IMR-90 (cell line): Measurements from ENCODE around the gene LRRFIP1. TPM values are rescaled to one million over a fixed set of nuclear protein-coding genes. Genes with fewer than 3 reads are reported as not detected.
A peak's percentile ranks its signal among the peaks of the same experiment; 100 is the strongest.
"Not testable (repeated sequence)": the region's sequence is repeated elsewhere in the genome, so short reads cannot be mapped to it uniquely, and the experiment has no call there.

Source experiments
- ATAC-seq: fragments of 200-7000 bp; cut with Tn5 transposase; 2 replicates; pipeline ENCODE4 v1.9.1; 2020; ENCODE audit warnings: low read depth, mild to moderate bottlenecking, moderate library complexity
- BruUV-seq: library from RNA; stranded (reverse); fragments of 400-500 nt; replicated peaks from 2 replicates; lab custom pipeline; 2021; lab: Mats Ljungman, UMichigan
- CTCF ChIA-PET: fragments of 300-600 bp; formaldehyde crosslinking; extraction: SDS; loops from one replicate; lab custom pipeline; 2021; ENCODE audit warnings: antibody characterized with exemption; lab: Yijun Ruan, JAX
- POLR2A ChIA-PET: fragments of 300-600 bp; sonication (Branson Sonifier 250); formaldehyde crosslinking; loops from one replicate; lab custom pipeline; 2022; ENCODE audit warnings: antibody characterized with exemption; ENCODE audit not compliant: unreplicated experiment; lab: Charles Lee
- DNase-seq: peaks from one replicate; pipeline ENCODE4 v3.0.0; 2013
- H2AFZ ChIP-seq: replicated peaks from 2 replicates; pipeline ENCODE3; 2013; ENCODE audit warnings: low read length, mild to moderate bottlenecking; ENCODE audit not compliant: poor library complexity
- H2AK5ac ChIP-seq: 2 replicates; pipeline ENCODE4 v1.6.1; 2013; ENCODE audit warnings: low read depth, low read length, inconsistent platforms
- H2AK9ac ChIP-seq: replicated peaks from 2 replicates; pipeline ENCODE3; 2013; ENCODE audit warnings: mild to moderate bottlenecking, low read depth, low read length, moderate library complexity; ENCODE audit not compliant: poor library complexity
- H2BK120ac ChIP-seq: 2 replicates; pipeline ENCODE4 v1.6.1; 2013; ENCODE audit warnings: low read depth, low read length, inconsistent platforms
- H2BK15ac ChIP-seq: 3 replicates; pipeline ENCODE4 v1.6.1; 2013; ENCODE audit warnings: low read depth, low read length, inconsistent platforms
- H2BK20ac ChIP-seq: 2 replicates; pipeline ENCODE4 v1.6.1; 2013; ENCODE audit warnings: low read depth, mild to moderate bottlenecking, inconsistent platforms, low read length, moderate library complexity
- H2BK5ac ChIP-seq: 2 replicates; pipeline ENCODE4 v1.6.1; 2013; ENCODE audit warnings: mild to moderate bottlenecking, low read depth, low read length, inconsistent platforms; ENCODE audit not compliant: poor library complexity, severe bottlenecking
- H3K14ac ChIP-seq: replicated peaks from 2 replicates; pipeline ENCODE4 v1.6.1; 2013; ENCODE audit warnings: low read depth, low read length, inconsistent platforms
- H3K18ac ChIP-seq: 2 replicates; pipeline ENCODE4 v1.6.1; 2013; ENCODE audit warnings: low read depth, low read length, control low read depth
- H3K23ac ChIP-seq: 2 replicates; pipeline ENCODE4 v1.6.1; 2013; ENCODE audit warnings: low read depth, low read length, inconsistent platforms
- H3K27ac ChIP-seq: 2 replicates; pipeline ENCODE4 v1.5.1; 2013; ENCODE audit warnings: mild to moderate bottlenecking, control low read depth, low read length; ENCODE audit not compliant: insufficient read depth
- H3K27me3 ChIP-seq: 2 replicates; pipeline ENCODE4 v1.6.1; 2013; ENCODE audit warnings: low read length; ENCODE audit not compliant: control insufficient read depth, insufficient read depth
- H3K36me3 ChIP-seq: 2 replicates; pipeline ENCODE4 v1.6.1; 2013; ENCODE audit warnings: low read length, mixed read lengths; ENCODE audit not compliant: control insufficient read depth, insufficient read depth
- H3K4ac ChIP-seq: 2 replicates; pipeline ENCODE4 v1.6.1; 2013; ENCODE audit warnings: low read depth, low read length, inconsistent platforms
- H3K4me1 ChIP-seq: 2 replicates; pipeline ENCODE4 v1.6.1; 2013; ENCODE audit warnings: low read length, mixed read lengths; ENCODE audit not compliant: control insufficient read depth, insufficient read depth
- H3K4me2 ChIP-seq: 2 replicates; pipeline ENCODE4 v1.6.1; 2013; ENCODE audit warnings: low read depth, mild to moderate bottlenecking, control low read depth, low read length, moderate library complexity
- H3K4me3 ChIP-seq: 2 replicates; pipeline ENCODE4 v1.5.1; 2013; ENCODE audit warnings: low read depth, mild to moderate bottlenecking, control low read depth, low read length, moderate library complexity; ENCODE audit not compliant: insufficient read depth
- H3K56ac ChIP-seq: 2 replicates; pipeline ENCODE4 v1.6.1; 2013; ENCODE audit warnings: low read length, inconsistent platforms; ENCODE audit not compliant: insufficient read depth; ENCODE audit errors: extremely low read depth
- H3K79me1 ChIP-seq, 2 experiments: 2 replicates each; pipeline ENCODE4 v1.6.1; 2013; ENCODE audit warnings: low read length in 2 of 2, inconsistent platforms in 1 of 2, low read depth in 1 of 2
- H3K9ac ChIP-seq: 2 replicates; pipeline ENCODE4 v1.6.1; 2013; ENCODE audit warnings: low read depth, low read length, control low read depth
- H3K9me1 ChIP-seq: 2 replicates; pipeline ENCODE4 v1.6.1; 2013; ENCODE audit warnings: low read length, inconsistent platforms; ENCODE audit not compliant: insufficient read depth
- H3K9me3 ChIP-seq: 2 replicates; pipeline ENCODE4 v1.6.1; 2013; ENCODE audit warnings: low read length; ENCODE audit not compliant: control insufficient read depth, insufficient read depth
- H4K20me1 ChIP-seq: 2 replicates; pipeline ENCODE4 v1.6.1; 2013; ENCODE audit warnings: low read length, inconsistent platforms; ENCODE audit not compliant: insufficient read depth
- H4K5ac ChIP-seq: 2 replicates; pipeline ENCODE4 v1.6.1; 2013; ENCODE audit warnings: mild to moderate bottlenecking, low read depth, low read length, control low read depth
- H4K8ac ChIP-seq, 2 experiments: 2 replicates each; pipeline ENCODE4 v1.6.1; 2013; ENCODE audit warnings: low read depth in 2 of 2, low read length in 2 of 2, control low read depth in 1 of 2, inconsistent platforms in 1 of 2
- H4K91ac ChIP-seq: 2 replicates; pipeline ENCODE4 v1.6.1; 2013; ENCODE audit warnings: low read depth, low read length, inconsistent platforms; ENCODE audit not compliant: insufficient read depth
- BHLHE40 ChIP-seq: fragments of 150-350 bp; IDR thresholded peaks from 2 replicates; pipeline ENCODE4 v1.6.1; 2016; ENCODE audit warnings: mild to moderate bottlenecking, low read depth, low read length
- CEBPB ChIP-seq: IDR thresholded peaks from 2 replicates; pipeline ENCODE4 v1.6.1; 2012; ENCODE audit warnings: low read depth, low read length, improper control_type of control experiment
- FOS ChIP-seq: fragments of 150-350 bp; IDR thresholded peaks from 2 replicates; pipeline ENCODE4 v1.6.1; 2016; ENCODE audit warnings: low read depth, low read length
- POLR2A ChIP-seq: IDR thresholded peaks from 2 replicates; pipeline ENCODE4 v1.6.1; 2012; ENCODE audit warnings: mild to moderate bottlenecking, low read depth, low read length
- RAD21 ChIP-seq: IDR thresholded peaks from 2 replicates; pipeline ENCODE4 v1.6.1; 2012; ENCODE audit warnings: low read length, improper control_type of control experiment
- RCOR1 ChIP-seq: IDR thresholded peaks from 2 replicates; pipeline ENCODE4 v1.6.1; 2012; ENCODE audit warnings: mild to moderate bottlenecking, low read length, improper control_type of control experiment; ENCODE audit not compliant: insufficient replicate concordance
- WGBS, 2 experiments: methylation state at CpG; one replicate each; pipeline versions ENCODE4 v1.1.5 to v1.1.7; 2013; ENCODE audit warnings: missing lambda C conversion rate in 2 of 2; ENCODE audit not compliant: insufficient read length in 1 of 2; ENCODE audit errors: extremely low coverage in 2 of 2; 5-methylcytosine and 5-hydroxymethylcytosine counted together
- dilution Hi-C: fragments of 300-500 bp; cut with HindIII; formaldehyde crosslinking; loops from one replicate; pipeline ENCODE4 v1.14.3; 2018; ENCODE audit warnings: low sequenced_read_pairs; ENCODE audit not compliant: unreplicated experiment
- in situ Hi-C: fragments of 300-500 bp; cut with MboI; formaldehyde crosslinking; loops from 3 replicates; pipeline ENCODE4 v1.14.3; 2019; ENCODE audit warnings: low sequenced_read_pairs, inconsistent platforms, mixed read lengths
- intact Hi-C: fragments of 100-400 bp; cut with micrococcal nuclease; formaldehyde crosslinking; loops from 2 replicates; pipeline ENCODE4 v1.10.0; 2022
- polyA plus RNA-seq, 3 experiments: library from polyadenylated mRNA; depleted of rRNA; stranded (reverse); fragments of >200 nt; gene quantifications; 2 replicates each; pipeline ENCODE4 v1.2.3, GENCODE V29; 2012; ENCODE audit warnings: low replicate concordance in 1 of 3
- total RNA-seq: library from RNA; depleted of rRNA; stranded (reverse); fragments of >200 nt; gene quantifications from 2 replicates; pipeline ENCODE4 v1.2.3, GENCODE V29; 2012

LRRFIP1 gene
- total and polyA plus RNA-seq, 2 of the 4 experiments (the other 2 are of a cell fraction): 52.2 to 54.4 TPM

DNA sequence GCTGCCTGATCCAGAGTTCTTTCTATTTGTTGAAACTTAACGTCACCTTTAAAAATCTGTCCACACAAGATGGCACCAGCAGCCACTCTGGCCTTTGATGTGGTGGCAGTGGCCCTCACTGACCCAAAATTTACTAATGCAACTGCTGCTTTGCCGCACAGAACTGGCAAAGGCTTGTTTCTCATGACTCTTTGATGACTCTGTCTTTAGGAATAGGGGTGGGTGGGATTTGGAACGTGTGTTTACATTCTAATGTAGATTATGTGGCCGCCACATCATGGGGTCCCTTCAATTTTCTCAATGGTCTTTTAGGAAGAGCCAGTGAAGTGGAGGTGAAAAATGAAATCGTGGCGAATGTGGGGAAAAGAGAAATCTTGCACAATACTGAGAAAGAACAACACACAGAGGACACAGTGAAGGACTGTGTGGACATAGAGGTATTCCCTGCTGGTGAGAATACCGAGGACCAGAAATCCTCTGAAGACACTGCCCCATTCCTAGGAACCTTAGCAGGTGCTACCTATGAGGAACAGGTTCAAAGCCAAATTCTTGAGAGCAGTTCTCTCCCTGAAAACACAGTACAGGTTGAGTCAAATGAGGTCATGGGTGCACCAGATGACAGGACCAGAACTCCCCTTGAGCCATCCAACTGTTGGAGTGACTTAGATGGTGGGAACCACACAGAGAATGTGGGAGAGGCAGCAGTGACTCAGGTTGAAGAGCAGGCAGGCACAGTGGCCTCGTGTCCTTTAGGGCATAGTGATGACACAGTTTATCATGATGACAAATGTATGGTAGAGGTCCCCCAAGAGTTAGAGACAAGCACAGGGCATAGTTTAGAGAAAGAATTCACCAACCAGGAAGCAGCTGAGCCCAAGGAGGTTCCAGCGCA is 135.2 kb downstream of the LRRFIP1 start:
- peak overlapping the region; percentile 29 for H3K56ac ChIP-seq
- H3K9ac ChIP-seq, BruUV-seq, intact Hi-C loops, CTCF ChIA-PET, POLR2A ChIA-PET, H3K4me3 ChIP-seq, H4K20me1 ChIP-seq, H3K9me3 ChIP-seq, dilution Hi-C loops, in situ Hi-C loops, H3K27me3 ChIP-seq: not testable (repeated sequence)
- peaks cover 27 to 64% of the 10 kb centered on the region in 2 experiments for H3K79me1 ChIP-seq
- H3K14ac ChIP-seq: peak overlapping the region; percentile 67
- peak overlapping the region; percentile 93 for H4K91ac ChIP-seq
- H3K27ac ChIP-seq: peak overlapping the region; percentile 81
- peak overlapping the region; percentile 97 for H2BK5ac ChIP-seq
- WGBS, 2 experiments: 43% methylated on average over 3 of the region's 9 CpGs; no CpG with 5 or more reads in 1 of the 2 experiments
- ATAC-seq (peak; percentile 69), DNase-seq (peak; percentile 96)
- peak overlapping the region; percentile 87 for H3K4ac ChIP-seq
- H3K36me3 ChIP-seq: peaks cover 32% of the 10 kb centered on the region
- peak overlapping the region; percentile 63 to 76 for H4K8ac ChIP-seq
- peak overlapping the region; percentile 52 for H2AFZ ChIP-seq
- H3K18ac ChIP-seq: peak overlapping the region; percentile 82
- peak; percentile 54 for TF ChIP-seq RCOR1
- peak; percentile 87 for TF ChIP-seq FOS
- peak; percentile 13; the same call in 1 of the 2 replicates for TF ChIP-seq RAD21
- peak; percentile 41; the same call in 1 of the 2 replicates for TF ChIP-seq POLR2A
- peak; percentile 78 for TF ChIP-seq BHLHE40
- TF ChIP-seq CEBPB: peak; percentile 94
- peak overlapping the region; percentile 21 for H3K23ac ChIP-seq
- peaks cover 33% of the 10 kb centered on the region for H3K4me1 ChIP-seq
- peak overlapping the region; percentile 77 for H2AK9ac ChIP-seq
- peak overlapping the region; percentile 83 for H2BK120ac ChIP-seq
- peak overlapping the region; percentile 77 for H4K5ac ChIP-seq
- H2AK5ac ChIP-seq: peak overlapping the region; percentile 99
- peaks cover 25% of the 10 kb centered on the region for H3K9me1 ChIP-seq
- H2BK20ac ChIP-seq: peak overlapping the region; percentile 80
- peak overlapping the region; percentile 47 for H3K4me2 ChIP-seq
- peak overlapping the region; percentile 95 for H2BK15ac ChIP-seq
